NT2/D1 (cell line): ENCODE data around the gene PRDM12.

Source experiments
- SUZ12 ChIP-seq: IDR thresholded peaks from 2 replicates; pipeline ENCODE4 v1.6.1; 2011; ENCODE audit not compliant: insufficient read length, insufficient read depth; ENCODE audit errors: extremely low read depth
- YY1 ChIP-seq: IDR thresholded peaks from 2 replicates; pipeline ENCODE4 v1.6.1; 2011; ENCODE audit not compliant: insufficient read length, insufficient read depth
- ZNF274 ChIP-seq: IDR thresholded peaks from 2 replicates; pipeline ENCODE4 v1.6.1; 2011; ENCODE audit warnings: mild to moderate bottlenecking, low read depth, low read length

DNA sequence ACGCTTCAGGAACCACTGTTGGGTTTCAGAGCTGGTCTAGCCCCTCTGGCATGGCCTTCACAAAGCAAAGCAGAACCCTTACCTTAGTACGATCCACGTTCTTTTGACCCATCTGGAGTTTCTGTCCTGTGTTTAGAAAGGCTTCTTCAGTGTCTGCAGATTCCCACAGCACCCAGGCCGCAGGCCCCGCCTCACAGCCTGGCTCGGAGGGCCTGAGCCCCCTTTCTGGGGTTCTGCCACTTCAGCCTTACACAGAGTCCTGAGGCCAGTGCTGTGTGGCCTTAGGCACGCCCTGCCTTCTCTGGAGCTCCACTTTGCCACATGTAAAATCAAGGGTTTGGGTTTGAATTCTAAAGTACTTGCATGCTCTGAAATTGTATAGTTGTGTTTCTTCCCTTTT lies 31.6 kb upstream of the PRDM12 start:
- TF ChIP-seq ZNF274 = no peak
- TF ChIP-seq SUZ12 = no peak
- no peak for TF ChIP-seq YY1
